ENCODE results near the gene PODNL1. TPM values are rescaled to one million over a fixed set of nuclear protein-coding genes. Genes with fewer than 3 reads are reported as not detected.
"Not testable (repeated sequence)": the region's sequence is repeated elsewhere in the genome, so short reads cannot be mapped to it uniquely, and the experiment has no call there.

PODNL1 gene
- total RNA-seq, 2 donors from 2014 or later, result 2.4 to 8.7 TPM

GRCh38 chr19:13975870-13976269 lies 37.7 kb upstream of the PODNL1 start:
- intact Hi-C loops (cut with DNase I), result no loop called here

GRCh38 chr19:13974073-13974472 lies 35.9 kb upstream of the PODNL1 start:
- intact Hi-C loops (cut with DNase I), result loop anchor here in 1 of 2 donors (1.0 kb wide), 1 partner anchor 22 kb away; the partner anchor contains the start of gene DCAF15
- no peak for DNase-seq (ENCODE audit: low spot score)

More at GRCh38 chr19:13975870-13976269, 37.7 kb upstream of the PODNL1 start:
- DNase-seq (ENCODE audit: low spot score), result no peak

GRCh38 chr19:13973479-13973878 lies 35.3 kb upstream of the PODNL1 start:
- intact Hi-C loops (cut with DNase I); DNase-seq (ENCODE audit: low spot score): not testable (repeated sequence)

DNA sequence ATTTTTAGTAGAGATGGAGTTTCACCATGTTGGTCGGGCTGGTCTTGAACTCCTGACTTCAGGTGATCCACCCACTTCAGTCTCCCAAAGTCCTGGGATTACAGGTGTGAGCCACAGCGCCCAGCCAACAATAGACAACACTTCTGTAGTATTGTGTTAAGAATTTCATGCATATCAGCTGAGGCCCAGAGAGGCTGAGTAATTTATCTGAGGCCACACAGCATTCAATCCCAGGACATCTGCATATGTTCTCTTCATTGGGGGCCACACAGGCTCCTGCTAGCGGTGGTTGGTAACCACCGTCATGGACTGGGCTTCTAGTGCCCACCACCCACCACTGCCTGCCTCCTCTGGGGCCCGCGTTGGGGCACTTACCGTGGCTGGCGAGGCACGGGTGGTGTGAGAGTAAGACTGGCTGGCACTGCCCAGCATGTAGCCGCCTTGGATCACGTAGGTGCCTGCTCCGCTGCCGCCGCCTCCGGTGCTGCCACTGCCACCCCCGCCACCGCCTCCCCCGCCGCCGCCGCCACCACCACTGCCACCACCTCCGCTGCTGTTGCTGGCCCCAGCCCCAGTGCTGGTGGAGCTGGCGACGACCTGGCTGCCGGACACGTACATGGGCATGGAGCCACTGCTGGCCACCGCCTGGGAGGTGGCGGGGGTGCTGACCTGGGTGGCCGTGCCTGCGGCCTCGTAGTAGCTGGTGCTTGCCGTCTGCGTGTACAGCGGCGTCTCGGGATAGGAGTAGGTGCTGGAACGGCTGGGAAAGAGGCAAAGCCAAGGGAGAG lies 34.3 kb upstream of the PODNL1 start:
- intact Hi-C loops (cut with DNase I), result no loop called here
- no peak for DNase-seq (ENCODE audit: low spot score)

GRCh38 chr19:13971868-13972267 lies 33.7 kb upstream of the PODNL1 start:
- intact Hi-C loops (cut with DNase I); DNase-seq (ENCODE audit: low spot score): not testable (repeated sequence)

DNA sequence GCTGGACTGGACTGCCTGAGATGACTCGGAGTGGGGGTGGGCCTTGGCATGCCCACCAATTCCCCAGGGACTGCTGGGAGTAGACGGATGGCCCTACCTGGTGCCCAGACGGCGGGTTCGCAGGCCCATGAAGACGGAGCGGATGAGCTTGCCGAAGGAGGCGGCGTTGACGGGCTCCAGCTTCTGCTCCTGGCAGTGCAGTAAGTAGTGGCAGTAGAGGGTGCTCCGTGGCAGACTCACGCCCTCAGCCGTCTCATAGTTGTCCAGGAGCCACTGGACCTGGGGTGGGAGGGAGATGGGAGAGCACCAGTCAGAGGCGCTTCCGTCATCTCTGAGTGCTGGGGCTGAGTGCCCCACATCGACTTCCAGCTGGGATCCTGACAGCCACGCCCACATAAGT lies 31.7 kb upstream of the PODNL1 start:
- DNase-seq (ENCODE audit: low spot score), result no peak
- intact Hi-C loops (cut with DNase I), result no loop called here

- intact Hi-C loops (cut with DNase I), result no loop called here
- no peak for DNase-seq (ENCODE audit: low spot score)
Measured at GRCh38 chr19:13968999-13969398, 30.8 kb upstream of the PODNL1 start.

GRCh38 chr19:13968383-13968935 lies 30.2 kb upstream of the PODNL1 start:
- intact Hi-C loops (cut with DNase I), result no loop called here
- no peak for DNase-seq (ENCODE audit: low spot score)

DNA sequence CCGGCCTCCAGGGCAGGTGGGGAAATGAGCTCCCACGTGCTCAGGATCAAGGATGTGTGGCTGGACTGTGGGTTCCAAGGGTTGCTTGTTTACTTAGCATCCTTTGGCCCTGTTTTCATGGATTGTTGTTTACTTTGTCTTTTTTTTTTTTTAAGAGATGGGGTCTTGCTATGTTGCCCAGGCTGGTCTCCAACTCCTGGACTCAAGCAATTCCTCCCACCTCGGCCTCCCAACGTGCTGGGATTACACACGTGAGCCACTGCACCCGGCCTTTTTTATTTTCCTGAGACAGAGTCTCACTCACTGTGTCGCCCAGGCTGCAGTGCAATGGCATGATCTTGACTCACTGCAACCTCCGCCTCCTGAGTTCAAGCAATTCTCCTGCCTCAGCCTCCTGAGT lies 29.0 kb upstream of the PODNL1 start:
- DNase-seq (ENCODE audit: low spot score); intact Hi-C loops (cut with DNase I): not testable (repeated sequence)

DNA sequence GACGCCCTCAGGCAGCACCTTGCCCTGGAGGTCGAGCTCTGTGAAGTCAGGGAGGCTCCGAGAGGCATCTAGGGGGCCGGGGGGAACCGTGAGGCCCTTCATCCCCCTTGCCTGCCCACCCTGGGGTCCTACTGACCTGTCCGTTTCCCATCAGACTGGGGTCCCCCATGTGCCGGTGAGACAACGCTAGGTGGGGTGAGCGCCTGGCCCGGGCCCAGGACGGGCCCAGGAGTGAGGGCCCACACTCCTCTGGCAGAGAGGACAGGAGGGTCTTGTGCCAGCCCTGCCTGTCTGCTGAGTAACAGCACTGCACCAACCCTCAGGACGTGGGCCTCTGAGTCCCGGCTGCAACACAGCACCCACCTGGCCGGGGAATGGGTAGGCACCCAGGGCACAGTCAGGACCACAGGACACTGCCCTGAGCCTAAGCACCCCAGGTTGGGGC lies 28.5 kb upstream of the PODNL1 start:
- DNase-seq (ENCODE audit: low spot score), result no peak
- intact Hi-C loops (cut with DNase I), result no loop called here

DNA sequence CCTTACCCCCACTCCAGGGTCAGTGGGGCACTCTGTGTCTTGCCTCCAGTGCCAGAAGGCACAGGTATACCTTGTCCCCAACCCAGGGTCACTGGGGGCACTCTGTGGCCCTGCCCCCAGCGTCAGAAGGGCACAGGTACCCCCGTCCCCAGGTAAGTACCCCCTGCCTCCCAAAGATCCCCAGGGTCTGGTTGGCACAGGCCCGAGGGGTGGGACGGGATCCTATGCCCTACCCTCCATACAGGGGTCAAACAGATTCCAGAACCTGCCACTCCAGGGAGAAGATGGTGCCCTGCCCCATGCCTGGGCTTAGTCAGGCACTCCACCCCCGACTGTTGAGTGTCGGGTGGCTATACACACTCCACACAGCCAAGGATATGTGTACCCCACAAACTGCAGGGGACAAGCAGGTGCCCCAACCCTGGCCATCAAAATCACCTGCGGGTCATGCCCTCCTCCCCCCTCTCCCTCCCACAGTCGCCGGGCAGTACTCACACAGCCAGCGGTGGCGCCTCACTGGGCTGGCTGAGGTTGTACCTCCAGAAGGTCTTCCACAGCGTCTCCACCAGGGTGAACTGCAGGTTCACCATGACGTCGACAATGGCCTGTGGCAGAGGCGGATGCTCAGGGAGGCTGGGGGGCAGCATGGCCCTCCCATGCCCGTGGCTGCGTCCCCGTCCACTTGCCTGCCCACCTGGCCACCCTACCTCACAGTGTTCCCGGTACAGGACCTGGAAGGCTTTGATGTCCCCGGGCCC lies 27.9 kb upstream of the PODNL1 start:
- no peak for DNase-seq (ENCODE audit: low spot score)
- intact Hi-C loops (cut with DNase I), result no loop called here

DNA sequence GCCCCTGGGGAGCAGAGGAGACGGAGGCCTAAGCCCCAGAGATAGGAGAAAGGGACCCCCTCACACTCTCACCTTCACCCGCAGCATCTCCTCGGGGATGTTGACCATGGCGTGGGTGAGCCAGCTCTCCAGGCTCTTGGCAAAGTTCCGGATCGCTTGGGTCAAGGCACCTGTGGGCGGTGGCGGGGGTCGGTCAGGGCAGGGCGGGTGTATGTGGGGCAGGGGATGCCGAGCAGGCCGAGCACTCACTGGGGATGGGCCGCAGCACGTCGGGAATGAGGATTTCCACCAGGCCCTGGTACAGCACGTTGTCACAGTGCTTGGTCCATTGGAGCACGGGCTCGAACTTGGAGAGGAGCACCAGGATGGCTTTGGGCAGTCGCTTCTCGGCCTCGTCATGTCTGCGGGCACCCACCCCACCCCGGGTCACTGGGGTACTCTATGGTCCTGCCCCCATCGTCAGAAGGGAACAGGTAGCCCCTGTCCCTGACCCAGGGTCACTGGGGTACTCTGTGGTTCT lies 27.2 kb upstream of the PODNL1 start:
- intact Hi-C loops (cut with DNase I), result no loop called here
- DNase-seq (ENCODE audit: low spot score), result no peak

DNA sequence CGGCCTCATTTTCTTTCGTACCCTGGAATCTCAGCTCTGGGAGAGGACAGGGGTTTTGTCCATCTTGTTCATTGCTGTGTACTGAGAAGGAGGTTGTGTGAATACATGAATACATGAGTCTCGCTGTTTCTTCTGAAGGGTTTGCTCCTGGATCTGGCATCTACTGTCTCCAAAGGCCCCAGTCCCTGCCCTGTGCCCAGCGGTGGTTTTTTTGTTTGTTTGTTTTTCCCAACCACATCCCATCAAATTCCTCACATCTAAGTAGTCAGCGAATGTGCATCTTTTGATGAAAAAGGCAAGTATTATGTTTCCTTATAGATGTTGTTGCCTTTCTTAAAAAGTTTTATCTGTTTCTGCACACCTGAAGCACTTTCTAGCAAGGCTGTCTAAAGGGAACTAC lies 26.6 kb upstream of the PODNL1 start:
- DNase-seq (ENCODE audit: low spot score), result no peak
- intact Hi-C loops (cut with DNase I), result no loop called here

DNA sequence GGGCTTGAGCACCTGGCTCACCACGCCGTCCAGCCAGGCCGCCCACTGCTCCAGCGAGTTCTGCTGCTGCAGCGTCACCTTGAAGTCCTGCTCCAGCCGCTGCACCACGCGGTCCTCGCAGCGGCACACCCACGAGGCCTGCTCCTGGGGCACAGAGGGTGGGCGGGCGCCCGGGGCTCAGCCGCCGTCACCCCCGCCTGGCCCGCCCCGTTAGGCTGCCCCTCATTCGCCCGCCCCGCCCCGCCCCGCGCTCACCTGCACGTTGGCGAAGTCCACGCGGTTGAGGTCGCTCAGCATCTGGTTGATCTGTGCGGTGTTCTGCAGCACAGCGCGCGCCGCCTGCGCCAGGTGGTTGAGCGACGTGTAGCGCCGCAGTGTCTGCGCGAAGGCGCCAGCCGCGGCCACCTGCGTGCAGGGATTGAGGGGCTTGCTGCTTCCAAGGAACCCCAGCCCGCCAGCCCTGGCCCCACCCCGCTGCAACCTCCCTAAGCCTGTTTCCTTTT lies 25.4 kb upstream of the PODNL1 start:
- DNase-seq (ENCODE audit: low spot score), result no peak
- intact Hi-C loops (cut with DNase I), result no loop called here

DNA sequence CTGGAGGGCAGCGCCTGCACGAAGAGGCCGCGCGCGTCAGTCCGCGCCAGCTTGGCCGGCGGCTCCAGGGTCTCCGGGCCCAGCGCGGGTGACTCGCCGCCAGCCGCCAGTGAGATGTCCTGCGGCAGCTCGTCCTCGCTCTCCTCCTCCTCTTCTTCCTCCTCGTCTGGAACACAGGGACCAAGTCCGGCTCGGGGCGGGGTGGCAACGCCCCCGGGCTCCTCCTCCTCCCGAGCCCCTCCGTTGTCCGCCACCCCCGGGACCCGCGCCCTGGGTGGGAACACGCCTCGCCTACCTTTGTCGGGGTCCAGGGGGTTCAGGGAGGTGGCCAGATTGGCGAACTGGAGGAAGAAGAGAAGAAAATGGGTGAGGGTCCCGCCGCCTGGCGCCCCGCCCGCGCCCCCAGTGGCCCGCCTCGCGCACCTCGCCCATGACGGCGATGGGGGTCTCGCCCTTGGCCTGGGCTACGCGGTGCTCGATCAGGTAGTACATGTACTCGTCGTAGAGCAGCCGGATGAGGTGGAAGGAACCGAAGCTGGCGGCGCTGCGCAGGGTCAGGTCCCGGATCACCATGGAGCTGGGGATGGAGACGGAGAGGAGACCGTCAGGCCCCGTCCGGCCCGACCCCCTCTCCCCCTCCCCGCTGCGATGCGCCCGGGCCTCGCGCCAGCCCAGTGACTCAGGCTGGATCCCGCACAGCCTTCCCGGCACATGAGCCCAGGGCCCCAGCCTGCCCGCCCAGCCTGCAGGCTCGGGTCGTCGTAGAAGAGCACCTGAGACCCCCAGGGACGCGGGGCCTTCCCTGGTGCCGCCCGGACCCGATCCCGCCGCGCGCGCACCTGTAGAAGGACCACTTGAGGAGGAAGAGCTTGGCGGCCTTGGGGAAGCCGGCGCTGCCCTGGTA lies 24.7 kb upstream of the PODNL1 start:
- no peak for DNase-seq (ENCODE audit: low spot score)
- intact Hi-C loops (cut with DNase I), result no loop called here

DNA sequence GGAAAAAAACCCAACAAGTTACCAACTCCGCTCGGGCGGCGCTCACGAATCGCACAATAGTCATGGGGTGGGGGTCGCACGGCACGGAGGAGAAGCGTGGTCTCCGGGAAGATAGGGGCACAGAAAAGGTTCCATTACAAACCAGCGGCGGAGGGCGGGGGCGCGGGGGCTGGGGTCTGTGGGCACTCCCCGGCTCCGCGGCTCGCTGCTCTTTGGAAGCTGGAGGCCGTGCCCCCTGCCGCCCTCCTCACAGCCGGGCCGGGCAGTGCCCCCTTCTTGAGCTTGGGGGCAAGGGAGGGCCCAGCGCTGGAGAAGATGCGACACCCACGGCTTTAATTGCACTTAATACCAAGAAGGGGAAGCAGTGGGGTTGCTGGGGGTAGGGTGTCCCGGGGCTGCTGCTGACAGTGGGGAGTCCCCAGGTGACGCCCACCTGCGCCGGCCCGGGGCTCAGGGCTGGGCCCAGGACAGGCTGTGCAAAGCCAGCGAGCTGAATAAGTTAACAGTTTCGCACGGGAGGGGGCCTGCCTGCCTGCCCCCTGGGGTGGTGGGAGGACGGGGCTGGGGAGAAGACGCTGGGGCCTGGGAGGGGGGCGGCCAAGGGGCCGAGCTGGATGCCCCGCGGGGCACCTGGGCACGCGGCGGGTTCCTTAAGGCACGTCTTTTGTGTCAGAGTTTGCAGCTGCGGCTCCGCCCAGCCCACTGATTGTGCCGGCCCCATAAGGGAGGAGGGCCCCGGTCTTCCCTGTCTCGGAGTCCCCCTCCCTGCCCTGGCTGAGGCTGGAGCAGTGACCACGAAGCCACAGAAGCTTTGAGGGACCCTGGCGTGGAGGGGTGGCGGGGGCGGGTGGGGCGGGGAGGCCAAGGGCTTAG lies 23.8 kb upstream of the PODNL1 start:
- intact Hi-C loops (cut with DNase I), result no loop called here
- no peak for DNase-seq (ENCODE audit: low spot score)

DNA sequence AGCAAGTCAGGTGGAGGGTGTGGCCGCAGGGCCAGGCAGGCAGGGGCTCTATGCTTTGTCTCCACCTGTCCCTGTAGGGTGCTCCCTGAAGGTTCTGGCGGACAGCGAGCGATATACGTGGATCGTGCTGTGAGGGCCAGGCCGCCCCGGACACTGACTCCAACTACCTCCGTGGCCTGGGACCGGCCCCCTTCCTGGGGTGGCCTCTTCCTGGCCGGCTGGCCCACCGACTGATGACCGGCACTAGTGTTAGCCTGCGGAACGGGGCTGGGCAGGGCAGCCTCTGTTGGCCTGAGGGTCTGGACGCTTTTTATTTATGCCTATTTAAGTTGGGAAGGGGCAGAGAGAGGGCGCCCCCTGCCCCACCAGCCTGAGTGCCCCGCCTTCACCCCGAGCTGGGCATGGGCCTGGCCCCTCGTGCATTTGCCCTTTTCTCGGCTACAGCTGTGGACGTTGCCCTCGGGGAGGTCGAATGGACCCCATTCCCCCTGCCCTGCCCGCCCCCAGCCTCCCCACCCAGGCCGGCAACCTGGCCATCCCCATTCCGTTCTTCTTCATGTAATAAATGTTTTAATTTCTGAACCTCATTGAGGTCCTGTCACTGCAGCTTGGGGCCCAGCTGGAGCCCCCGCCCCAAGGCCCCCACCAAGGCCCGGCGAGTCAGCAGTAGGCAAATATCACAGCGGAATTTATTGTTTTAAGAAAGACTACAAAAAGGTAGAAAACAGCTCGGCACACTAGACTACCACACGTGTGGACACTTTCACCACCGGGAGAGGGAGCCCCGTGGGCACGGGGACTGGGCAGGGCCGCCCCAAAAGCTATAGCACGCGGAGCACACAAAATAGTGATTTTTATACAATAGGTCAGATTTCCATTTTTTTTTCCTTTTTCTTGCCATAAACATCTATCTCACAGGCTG lies 22.9 kb upstream of the PODNL1 start:
- no peak for DNase-seq (ENCODE audit: low spot score)
- intact Hi-C loops (cut with DNase I), result no loop called here

All from posterior vena cava (tissue), 2 donors.